KBM-7 (cell line): ENCODE measurements around the gene DCXR.

Experiments used
- DNase-seq: peaks from one replicate; pipeline ENCODE4 v3.0.0-alpha.2; 2015
- in situ Hi-C: fragments of 300-500 bp; cut with MboI; formaldehyde crosslinking; loops from 2 replicates; pipeline ENCODE4 v1.14.3; 2020; ENCODE audit warnings: low sequenced_read_pairs, low pct_unique_long_range_greater_than_20kb, mixed read lengths

Gene DCXR

GRCh38 chr17:82016061-82016874, 21.2 kb downstream of the DCXR start:
- no peak for DNase-seq
- in situ Hi-C loops = no loop called here

GRCh38 chr17:82015311-82015971, 22.1 kb downstream of the DCXR start:
- DNase-seq = no peak
- in situ Hi-C loops = no loop called here

GRCh38 chr17:82014971-82015310, 22.6 kb downstream of the DCXR start:
- in situ Hi-C loops = no loop called here
- no peak for DNase-seq

GRCh38 chr17:82014432-82014831, 23.1 kb downstream of the DCXR start:
- DNase-seq = no peak
- in situ Hi-C loops = no loop called here

GRCh38 chr17:82013772-82014321, 23.6 kb downstream of the DCXR start:
- DNase-seq = no peak
- in situ Hi-C loops = no loop called here

- no peak for DNase-seq
- in situ Hi-C loops = no loop called here
Measured at GRCh38 chr17:82013341-82013740, 24.2 kb downstream of the DCXR start.

GRCh38 chr17:82012640-82013295, 24.7 kb downstream of the DCXR start:
- in situ Hi-C loops = no loop called here
- DNase-seq = no peak

GRCh38 chr17:82012261-82012639, 25.2 kb downstream of the DCXR start:
- DNase-seq = no peak
- in situ Hi-C loops = no loop called here

- no peak for DNase-seq
- in situ Hi-C loops = no loop called here
Measured at GRCh38 chr17:82011617-82012187, 25.8 kb downstream of the DCXR start.

GRCh38 chr17:82010575-82011525, 26.6 kb downstream of the DCXR start:
- in situ Hi-C loops = no loop called here
- DNase-seq = no peak

GRCh38 chr17:82009413-82009812, 28.1 kb downstream of the DCXR start:
- no peak for DNase-seq
- in situ Hi-C loops = no loop called here

GRCh38 chr17:82008941-82009405, 28.5 kb downstream of the DCXR start:
- DNase-seq = no peak
- in situ Hi-C loops = no loop called here

- in situ Hi-C loops = no loop called here
- no peak for DNase-seq
Measured at GRCh38 chr17:82008258-82008940, 29.1 kb downstream of the DCXR start.

GRCh38 chr17:82007495-82008257, 29.8 kb downstream of the DCXR start:
- DNase-seq = no peak
- in situ Hi-C loops = no loop called here

GRCh38 chr17:82007228-82007494, 30.3 kb downstream of the DCXR start:
- in situ Hi-C loops = no loop called here
- no peak for DNase-seq

GRCh38 chr17:82006468-82007227, 30.8 kb downstream of the DCXR start:
- in situ Hi-C loops = no loop called here
- DNase-seq = no peak
